22Rv1 (cell line): ENCODE measurements around the gene BOD1L1.

Experiments used
- H3K27ac ChIP-seq: fragments of 450-650 bp; 2 replicates; pipeline ENCODE4 v1.5.1; 2017
- CTCF ChIP-seq: fragments of 450-650 bp; IDR thresholded peaks from 2 replicates; pipeline ENCODE4 v1.5.1; 2017; ENCODE audit warnings: mild to moderate bottlenecking
- ZFX ChIP-seq: fragments of 450-650 bp; IDR thresholded peaks from 2 replicates; pipeline ENCODE4 v1.6.1; 2017; ENCODE audit warnings: antibody characterized with exemption, borderline replicate concordance

Gene BOD1L1

GRCh38 chr4:13548059-13548983 is 79.2 kb downstream of the BOD1L1 start:
- H3K27ac ChIP-seq: no peak overlapping the region
- TF ChIP-seq ZFX (no peak), CTCF (no peak)

GRCh38 chr4:13547485-13548041 is 80.0 kb downstream of the BOD1L1 start:
- no peak overlapping the region for H3K27ac ChIP-seq
- no peak for TF ChIP-seq ZFX
- no peak for TF ChIP-seq CTCF

GRCh38 chr4:13546941-13547484 is 80.5 kb downstream of the BOD1L1 start:
- no peak for TF ChIP-seq CTCF
- TF ChIP-seq ZFX: no peak
- H3K27ac ChIP-seq: no peak overlapping the region

GRCh38 chr4:13546142-13546940 is 81.2 kb downstream of the BOD1L1 start:
- TF ChIP-seq CTCF (no peak), ZFX (no peak)
- no peak overlapping the region for H3K27ac ChIP-seq

- H3K27ac ChIP-seq: no peak overlapping the region
Observed at GRCh38 chr4:13545394-13545808, 82.1 kb downstream of the BOD1L1 start.

More at GRCh38 chr4:13545394-13545808, 82.1 kb downstream of the BOD1L1 start:
- TF ChIP-seq ZFX: no peak
- TF ChIP-seq CTCF: no peak
